Posterior cingulate gyrus (tissue), 11 donors: ENCODE measurements around the gene DEDD2.

Experiments
- DNase-seq, 10 donors: peaks; one replicate each; pipeline versions ENCODE4 v3.0.0 to v3.0.0-alpha.2; 2020 to 2021; ENCODE audit warnings: mixed read lengths in 3 of 10
- intact Hi-C: fragments of 100-400 bp; cut with DNase I; formaldehyde crosslinking; loops from one replicate; pipeline ENCODE4 v1.15.1; 2023

The DEDD2 gene

DNA sequence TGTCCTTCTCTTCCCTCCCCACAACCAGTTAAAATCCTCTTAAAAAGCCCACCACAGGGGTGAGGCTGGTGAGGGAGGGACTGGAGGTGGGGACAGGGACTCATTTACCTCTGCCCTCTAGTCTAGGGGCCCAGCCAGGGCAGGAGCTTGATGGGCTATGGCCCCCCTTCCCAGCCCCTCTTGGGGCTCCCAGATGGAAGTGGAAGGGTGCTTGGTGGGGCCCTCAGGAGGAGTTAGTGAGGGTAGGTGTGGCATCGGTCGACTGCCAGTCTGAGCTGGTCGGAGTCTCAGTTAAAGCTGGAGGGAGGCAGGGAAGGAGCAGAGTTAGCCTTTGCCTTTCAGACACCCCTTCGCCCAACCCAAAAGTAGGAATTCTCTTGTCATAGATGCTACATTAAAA is 13.1 kb upstream of the DEDD2 start:
- intact Hi-C loops: no loop called here

DNA sequence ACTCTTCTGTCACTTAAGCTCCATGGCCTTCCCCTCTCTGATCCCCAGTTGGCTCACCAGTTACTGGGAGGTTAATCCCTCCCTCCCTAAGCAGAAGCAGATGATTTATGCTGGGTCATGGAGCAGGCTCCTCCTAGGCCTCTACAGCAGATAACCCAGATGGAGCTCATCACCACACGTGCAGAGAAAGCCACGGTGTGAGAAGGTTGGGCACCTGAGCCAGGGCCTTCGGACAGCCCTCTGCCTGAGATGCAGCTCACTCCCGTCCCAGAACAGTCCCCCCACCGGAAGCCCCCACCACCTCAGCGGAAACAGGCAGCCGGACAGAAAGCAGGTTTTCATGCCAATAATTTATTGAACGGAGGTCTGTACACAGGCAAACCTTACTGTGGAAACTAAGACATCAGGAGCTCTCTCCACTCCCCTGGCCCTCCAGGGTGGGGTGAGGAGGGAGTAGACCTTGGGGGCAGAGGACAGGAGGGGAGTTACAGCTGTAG is 12.4 kb upstream of the DEDD2 start:
- DNase-seq: peak in 2 of 10 donors; percentile 46 to 53
- intact Hi-C loops: no loop called here

More for the DNA sequence above, 13.1 kb upstream of the DEDD2 start:
- DNase-seq: peak in 2 of 10 donors; percentile 35 to 52

DNA sequence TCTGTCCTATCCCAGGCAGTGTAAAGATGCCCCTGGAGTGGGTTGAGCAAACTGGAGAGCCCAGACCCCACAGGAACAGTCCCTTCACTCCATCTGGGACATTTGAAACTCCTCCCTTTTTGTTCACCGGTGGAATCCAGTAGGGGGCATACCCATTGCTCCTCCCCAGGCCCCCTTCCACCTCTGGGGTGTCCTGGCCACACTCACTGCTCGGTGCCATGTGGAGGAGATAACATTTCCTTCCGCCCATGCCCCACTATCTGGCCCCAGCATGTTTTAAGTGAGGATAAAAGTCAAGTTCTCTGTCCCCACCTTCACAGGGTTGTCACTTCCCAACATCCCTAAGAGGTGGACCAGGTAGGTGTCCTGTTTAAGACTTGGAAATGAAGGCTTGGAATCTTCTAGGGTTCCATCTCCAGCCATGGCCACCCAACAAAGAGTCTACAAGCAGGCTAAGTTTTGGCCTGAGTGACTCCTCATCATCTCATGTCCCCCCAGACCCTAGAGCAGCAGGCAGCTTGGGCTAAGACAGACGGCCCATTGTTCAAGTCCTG is 11.9 kb upstream of the DEDD2 start:
- DNase-seq: peak in 1 of 10 donors; percentile 3
- intact Hi-C loops: no loop called here

DNA sequence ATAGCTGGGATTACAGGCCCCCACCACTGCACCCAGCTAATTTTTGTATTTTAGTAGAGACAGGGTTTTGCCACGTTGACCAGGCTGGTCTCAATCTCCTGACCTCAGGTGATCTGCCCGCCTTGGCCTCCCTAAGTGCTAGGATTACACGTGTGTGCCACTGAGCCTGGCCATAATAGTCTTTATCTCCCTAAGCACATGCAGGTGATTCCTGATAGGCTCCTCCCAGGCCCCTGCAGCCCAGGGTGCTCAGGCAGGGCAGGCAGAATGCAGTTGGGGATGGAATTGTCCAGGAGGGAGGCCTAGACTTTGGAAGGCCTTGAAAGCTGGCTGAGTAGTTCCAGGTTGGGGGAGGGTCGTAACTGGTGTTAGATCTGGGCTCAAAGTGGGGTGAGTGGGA is 11.2 kb upstream of the DEDD2 start:
- intact Hi-C loops: no loop called here
- peak in 2 of 10 donors; percentile 1 to 2 for DNase-seq

DNA sequence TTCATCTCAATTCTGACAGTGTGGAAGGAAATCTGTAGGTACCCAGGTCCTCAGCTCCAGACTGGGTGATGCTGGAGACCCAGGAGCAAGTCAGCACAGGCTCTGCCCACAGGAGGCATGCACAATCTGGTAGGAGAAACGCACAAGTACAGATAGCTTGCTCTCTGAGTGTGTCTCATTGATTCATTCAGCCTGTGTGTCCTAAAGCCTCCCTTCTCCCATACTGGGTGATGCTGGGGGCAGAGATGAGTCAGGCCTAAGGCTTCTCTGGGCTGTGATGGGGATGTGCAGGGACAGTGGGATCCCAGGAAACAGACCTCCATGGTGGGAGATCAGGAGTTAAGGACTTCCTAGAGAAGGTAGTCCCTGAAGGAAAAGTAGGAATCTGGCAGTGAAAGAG is 9.4 kb upstream of the DEDD2 start:
- intact Hi-C loops: no loop called here
- peak in 2 of 10 donors; percentile 4 to 12 for DNase-seq

DNA sequence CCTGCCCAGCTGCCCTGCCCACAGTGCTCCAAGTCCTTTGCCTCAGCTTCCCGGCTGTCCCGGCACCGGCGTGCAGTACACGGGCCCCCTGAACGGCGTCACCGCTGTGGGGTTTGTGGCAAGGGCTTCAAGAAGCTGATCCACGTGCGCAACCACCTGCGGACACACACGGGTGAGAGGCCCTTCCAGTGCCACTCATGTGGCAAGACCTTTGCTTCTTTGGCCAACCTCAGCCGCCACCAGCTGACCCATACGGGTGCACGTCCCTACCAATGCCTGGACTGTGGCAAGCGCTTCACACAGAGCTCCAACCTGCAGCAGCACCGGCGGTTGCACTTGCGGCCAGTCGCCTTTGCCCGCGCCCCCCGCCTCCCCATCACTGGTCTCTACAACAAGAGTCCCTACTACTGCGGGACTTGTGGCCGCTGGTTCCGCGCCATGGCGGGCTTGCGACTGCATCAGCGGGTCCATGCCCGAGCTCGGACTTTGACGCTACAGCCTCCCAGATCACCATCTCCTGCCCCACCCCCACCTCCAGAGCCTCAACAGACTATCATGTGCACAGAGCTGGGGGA is 8.3 kb upstream of the DEDD2 start:
- DNase-seq: peak in 3 of 10 donors; percentile 56 to 74 (median 73)
- intact Hi-C loops: no loop called here

DNA sequence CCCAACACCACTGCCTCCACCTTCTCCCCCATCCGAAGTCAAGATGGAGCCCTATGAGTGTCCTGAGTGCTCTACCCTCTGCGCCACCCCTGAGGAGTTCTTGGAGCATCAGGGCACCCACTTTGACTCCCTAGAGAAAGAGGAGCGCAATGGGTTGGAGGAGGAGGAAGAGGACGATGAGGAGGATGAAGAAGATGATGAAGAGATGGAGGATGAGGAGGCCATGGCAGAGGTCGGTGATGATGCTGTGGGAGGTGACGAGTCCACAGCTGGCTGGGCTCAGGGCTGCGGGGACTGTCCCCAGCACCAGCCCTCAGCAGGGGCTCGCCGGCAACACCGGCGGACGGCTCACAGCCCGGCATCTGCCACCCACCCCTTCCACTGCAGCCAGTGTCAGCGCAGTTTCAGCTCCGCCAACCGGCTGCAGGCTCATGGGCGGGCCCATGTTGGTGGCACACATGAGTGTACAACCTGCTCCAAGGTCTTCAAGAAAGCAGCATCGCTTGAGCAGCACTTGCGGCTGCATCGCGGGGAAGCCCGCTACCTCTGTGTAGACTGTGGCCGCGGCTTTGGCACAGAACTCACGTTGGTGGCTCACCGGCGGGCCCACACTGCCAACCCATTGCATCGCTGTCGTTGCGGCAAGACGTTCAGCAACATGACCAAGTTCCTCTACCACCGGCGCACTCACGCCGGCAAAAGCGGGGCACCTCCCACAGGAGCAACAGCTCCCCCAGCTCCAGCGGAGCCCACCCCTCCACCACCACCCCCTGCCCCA is 7.7 kb upstream of the DEDD2 start:
- DNase-seq: peak in 3 of 10 donors; percentile 64 to 80 (median 76)
- intact Hi-C loops: no loop called here

DNA sequence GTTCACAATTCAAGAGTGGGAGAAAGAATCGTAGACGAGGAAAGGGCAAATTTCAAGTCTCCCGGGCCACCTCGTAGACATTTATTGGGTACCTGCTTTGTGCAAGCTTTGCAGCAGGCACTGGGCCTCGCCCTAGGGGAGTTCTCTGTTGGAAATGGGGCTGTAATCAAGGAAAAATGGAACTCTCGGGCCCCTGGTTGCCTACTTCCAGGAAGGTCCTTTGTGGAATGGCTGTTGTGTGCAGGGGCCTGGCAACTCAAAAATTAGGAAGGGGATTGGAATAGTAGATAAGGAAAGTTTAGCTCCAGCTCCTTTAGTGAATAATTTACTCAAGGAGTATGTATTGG is 3.2 kb upstream of the DEDD2 start:
- peak in 1 of 10 donors; percentile 59 for DNase-seq
- intact Hi-C loops: no loop called here

DNA sequence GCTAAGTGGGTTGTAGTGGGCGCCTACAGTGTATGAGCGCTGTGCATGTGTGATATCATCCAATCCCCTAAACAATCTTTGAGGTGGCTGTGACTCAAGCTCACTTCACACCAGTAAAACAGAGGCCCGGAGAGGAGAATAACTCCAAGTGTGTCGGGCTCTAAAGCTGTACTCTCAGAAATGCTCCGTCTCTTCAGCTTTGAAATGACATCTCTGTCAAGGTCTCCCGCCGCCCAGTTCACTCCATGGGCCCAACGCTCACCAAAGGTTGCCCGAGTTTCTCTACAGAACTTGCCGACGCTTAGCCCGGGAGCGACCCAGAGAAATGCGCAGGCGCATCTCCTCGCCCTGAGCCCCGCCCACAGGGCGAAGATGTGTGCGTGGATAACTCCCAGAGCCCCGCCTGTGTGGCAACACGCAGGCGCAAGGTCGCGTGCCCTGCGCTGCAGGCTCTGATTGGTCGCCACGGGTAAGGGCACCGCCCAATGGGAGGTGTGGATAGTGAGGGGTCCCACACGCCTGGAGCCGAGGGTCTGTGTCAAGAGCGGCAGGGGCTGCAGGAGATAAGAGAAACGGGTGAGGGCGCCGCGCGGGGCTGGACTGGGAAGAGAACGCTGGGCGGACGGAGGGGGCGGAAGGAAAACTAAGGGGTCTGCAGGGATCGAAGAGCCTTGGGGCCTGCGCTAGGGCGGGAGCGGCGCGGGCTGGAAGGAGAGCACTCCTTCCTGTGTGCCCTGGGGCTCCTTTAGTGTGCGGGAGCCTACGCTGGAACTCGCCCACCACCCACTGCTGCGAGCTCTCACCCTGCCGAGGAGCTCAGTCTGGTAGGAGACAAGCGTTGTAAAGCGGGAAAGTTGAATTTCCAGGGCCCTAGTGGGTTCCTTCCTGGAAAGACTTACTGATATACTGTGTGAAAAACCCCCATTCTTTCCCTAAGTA is 2.6 kb upstream of the DEDD2 start, which contains the start of gene ZNF526:
ZNF526 (plus strand) TSS at position 501 of the 939 bp plus-strand sequence. CDS start 4,092 bp downstream, outside the sequence.
- intact Hi-C loops: no loop called here
- DNase-seq: peak; percentile 95 to 100 (median 97)

DNA sequence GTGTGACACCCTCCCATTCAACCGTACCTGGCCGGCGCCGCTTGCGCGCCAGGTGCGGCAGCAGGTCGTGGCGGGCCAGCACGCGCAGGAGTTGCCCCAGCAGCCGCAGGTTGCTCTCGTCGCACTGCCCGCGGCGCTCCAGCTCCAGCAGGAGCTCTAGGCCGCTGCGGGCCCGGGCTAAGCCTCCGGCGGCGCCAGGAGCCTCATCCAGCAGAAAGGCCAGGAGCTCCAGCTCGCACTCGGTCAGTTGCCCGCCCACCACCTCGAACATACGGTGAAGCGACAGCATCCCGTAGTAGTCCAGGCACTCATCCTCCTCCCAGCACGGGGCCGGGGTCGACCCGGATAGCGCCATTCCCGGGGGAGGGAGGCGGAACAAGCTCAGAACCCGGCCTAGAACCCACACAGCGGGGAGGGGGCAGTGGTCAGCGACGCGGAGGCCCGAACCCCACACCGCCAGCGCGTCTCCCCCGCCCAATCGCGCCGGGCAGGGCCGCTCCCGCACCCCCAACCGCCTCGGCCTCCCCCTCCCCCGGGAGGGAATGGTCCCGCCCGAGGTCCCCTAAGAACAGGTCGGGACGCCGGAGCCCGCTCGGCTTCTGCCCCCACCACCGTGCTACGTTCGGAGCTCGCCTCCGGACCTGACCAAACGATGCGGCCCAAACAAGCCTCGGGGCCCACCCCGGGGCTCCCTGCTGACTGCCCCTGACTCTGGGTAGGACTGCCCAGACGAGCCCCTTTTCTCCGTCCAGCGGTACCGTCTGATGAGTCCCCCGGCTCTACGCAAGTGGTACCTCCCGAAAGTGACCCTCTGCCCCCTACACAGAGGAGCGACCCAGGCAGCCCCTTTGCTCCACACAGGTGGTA is 591 bp downstream of the DEDD2 start:
- peak in 9 of 10 donors; percentile 14 to 91 (median 39) for DNase-seq
- intact Hi-C loops: no loop called here

DNA sequence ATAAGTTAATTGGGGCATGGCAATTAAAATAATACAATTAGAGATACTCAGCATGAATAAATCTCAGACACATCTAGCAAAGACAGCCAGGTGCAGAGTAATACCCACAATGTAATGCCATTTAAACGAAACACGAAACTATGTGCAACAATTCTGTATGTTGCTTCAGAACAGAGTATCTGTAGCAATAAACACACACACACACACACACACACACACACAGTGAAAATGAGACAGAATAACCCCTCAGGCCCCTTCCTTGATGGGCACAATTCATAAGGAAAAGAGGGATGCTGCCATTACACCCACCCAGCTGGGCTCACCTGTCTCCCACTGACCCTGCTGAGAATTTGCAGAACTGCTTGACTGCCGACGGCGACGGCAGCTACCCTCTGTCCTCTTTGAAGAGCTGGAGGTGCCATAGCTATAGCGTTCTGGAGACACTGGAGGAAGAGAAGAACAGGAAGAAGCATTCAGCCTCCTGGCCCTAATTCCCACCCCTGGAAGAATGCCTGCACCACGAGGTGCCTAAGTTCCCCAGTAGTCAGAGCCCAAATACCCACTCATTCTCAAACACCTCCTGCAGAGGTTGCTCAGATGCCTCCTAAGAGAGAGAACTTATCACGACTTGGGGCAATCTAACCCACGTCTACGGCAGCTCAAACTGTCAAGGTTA is 2.5 kb downstream of the DEDD2 start:
- intact Hi-C loops: no loop called here
- peak in 2 of 10 donors; percentile 26 to 35 for DNase-seq

DNA sequence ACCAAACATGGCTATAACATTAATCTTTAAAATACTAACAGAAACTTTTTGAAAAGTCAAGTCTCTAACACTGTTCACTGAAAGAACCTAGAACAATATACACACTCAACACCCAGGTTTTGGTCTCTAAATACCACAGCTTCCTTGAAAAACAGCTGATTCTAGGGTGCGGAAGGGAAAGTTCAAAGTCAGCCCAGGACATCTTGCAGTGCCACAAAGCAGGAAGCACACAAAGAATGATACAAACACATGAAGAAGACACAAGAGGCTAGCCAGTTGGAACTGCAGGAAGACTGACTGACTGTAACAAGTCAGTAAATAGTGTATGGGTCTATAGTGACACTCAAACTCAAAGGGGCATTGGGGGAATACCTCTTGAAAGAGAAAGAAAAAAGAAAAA is 4.6 kb downstream of the DEDD2 start:
- no peak for DNase-seq
- intact Hi-C loops: no loop called here

DNA sequence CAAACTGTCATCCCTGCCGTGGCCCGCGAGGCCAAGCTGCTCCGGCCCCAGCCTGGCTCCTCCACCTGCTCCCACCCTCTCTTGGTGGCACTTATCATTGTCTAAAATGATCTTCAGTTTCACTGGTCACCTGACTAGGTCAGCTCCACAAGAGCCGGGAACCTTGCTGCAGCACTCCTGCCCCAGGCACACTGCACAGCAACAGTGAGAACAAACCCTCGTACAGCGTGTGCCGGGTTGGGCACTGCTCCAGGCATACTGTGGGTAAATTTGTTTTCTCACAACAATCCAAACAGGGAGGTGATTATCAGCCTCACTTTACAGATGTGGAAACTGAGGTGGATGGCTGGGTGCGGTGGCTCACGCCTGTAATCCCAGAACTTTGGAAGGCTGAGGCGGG is 8.9 kb downstream of the DEDD2 start:
- intact Hi-C loops: no loop called here
- peak in 2 of 10 donors; percentile 45 to 64 for DNase-seq

DNA sequence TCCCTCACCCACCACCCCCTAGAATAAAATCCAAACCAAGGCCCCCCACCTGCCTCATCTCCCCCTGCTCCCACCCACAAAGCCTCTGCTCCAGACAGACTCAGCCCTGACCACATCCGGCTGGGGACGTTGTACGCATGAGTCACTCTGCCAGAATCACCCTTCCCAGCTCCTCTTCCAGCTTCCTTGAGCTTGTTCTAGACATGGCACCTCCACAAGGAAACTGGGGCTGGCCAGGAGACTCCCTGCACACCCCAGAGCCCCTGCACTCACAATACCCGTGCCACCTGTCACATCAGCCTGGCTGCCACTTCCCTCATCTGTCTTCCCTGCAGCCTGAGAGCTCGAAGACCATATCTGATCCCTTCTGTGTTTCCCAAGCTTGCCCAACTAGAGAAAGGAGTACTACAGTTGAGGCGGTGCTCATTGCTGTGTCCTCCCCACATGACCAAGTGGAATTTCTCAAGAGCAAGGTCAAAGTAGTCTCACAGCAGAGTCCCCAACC is 9.7 kb downstream of the DEDD2 start:
- intact Hi-C loops: no loop called here
- DNase-seq: peak in 3 of 10 donors; percentile 68 to 84 (median 80)

DNA sequence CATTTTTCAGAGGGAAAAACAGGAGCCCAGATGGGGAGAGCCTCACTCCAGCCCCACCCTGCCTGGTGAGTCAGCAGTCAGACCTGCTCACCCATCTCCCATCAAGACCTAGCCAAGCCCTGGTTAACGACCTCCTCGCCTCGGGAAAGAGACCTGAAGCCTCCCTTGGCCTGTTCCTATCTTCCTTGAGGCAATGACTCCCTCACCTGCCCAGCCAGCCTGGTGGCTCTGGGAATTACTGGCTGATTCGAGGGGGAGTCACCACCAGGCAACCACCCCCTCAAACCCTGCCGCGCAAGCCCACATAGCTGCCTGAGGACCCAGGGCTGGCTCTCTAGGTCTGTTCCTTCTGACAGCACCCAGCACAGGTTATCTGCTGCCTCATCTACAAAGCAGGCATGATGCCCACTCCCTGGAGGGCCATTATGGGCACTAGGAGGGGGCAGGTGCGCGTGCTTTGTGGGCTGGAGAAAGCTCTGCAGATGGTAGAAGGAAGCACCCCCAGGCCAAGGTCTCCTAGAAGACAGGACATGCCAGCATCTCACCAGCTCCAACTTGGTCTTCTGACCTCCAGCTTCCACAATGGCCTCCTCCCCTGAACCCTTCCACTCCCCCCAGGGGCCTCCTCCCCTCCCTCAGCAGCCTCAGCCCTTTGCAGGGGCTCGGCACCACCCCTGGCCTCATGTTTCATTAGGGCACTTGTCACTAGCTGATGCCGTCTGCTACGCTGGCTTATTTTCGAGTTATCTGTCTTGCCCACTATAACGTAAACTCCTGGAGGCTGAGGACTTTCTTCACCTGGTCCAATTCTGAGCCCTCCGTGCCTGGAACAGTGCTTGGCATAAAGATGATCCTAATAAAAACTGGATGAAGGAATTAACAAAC is 10.4 kb downstream of the DEDD2 start:
- intact Hi-C loops: no loop called here
- peak in 5 of 10 donors; percentile 12 to 84 (median 71) for DNase-seq

DNA sequence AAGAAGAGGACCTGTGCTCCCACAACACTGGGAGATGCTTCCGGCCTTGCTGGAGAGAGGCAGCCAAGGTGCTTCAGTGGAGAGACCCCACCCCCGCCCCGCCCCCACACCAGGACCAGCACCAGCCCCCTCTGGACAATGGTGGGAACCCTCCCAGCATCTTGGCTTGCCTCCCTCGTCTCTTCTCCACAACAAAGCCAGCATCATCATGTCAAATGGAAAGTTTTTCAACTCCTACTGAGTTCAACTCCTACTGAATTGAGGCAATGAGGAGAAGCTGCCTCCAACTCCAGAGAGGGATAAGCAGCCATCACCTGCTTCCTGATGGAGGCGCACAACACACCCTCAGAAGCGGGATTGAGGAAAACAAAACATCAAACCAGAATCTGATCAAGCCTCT is 12.8 kb downstream of the DEDD2 start:
- DNase-seq: peak in 1 of 10 donors; percentile 6
- intact Hi-C loops: no loop called here

DNA sequence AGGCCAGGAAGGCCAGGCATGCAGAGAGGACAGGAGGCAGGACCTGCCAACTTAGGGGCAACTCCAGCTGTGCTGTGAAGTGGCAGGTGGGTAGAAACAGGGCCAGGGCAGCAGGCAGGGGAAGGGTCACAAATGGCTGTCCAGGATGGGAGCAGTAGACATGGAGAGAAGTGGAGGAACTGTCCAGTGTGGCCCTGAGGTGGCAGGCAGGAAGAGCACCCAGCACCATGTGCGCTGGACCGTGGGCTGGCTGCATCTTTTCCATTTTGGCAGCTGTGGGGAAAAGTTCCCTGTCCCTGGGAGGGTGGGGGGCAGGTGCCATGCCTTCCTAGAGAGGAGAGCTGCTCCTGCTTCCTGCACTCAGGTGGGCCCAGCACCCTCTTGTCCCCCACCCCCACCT is 13.8 kb downstream of the DEDD2 start:
- DNase-seq: peak in 1 of 10 donors; percentile 33
- intact Hi-C loops: no loop called here
